Body of pancreas (tissue), 4 donors: ENCODE results near the gene FLYWCH1.

Experiments used
- POLR2A ChIP-seq, 3 donors: fragments of 450-650 bp; IDR thresholded peaks; one replicate each; pipeline ENCODE4 v1.6.1; 2016; ENCODE audit warnings: antibody characterized with exemption in 3 of 3, mild to moderate bottlenecking in 2 of 3
- TF ChIP-seq, protein P1 (sequence below), 7 experiments: fragments of 450-650 bp in 4 of 7; fragments of 200-600 bp in 3 of 7; sonication (generic) in 3 of 7; IDR thresholded peaks; one replicate each; pipeline ENCODE4 v1.5.1; 2016 to 2019; ENCODE audit warnings: antibody characterized with exemption in 7 of 7

DNA sequence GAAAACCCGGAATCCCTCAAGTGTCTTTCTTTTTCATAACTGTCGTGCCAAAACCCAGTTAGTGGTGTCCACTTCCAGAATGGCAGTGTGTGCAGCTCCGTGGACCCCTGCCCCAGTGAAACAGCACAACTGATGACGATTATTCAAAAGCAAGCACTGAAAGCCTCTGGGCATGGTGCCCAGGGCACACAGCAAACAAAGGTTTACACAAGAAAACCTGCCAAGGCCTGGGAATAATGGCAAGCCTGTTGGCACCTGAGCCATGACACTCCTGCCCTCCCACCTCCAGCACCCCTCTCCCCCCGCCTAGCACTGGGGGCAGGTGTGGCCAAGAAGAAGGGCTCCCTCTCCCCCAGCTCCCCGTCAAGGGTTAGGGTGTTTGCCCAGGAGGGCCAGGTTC, 65.7 kb downstream of the FLYWCH1 start:
- TF ChIP-seq, protein P1, sequence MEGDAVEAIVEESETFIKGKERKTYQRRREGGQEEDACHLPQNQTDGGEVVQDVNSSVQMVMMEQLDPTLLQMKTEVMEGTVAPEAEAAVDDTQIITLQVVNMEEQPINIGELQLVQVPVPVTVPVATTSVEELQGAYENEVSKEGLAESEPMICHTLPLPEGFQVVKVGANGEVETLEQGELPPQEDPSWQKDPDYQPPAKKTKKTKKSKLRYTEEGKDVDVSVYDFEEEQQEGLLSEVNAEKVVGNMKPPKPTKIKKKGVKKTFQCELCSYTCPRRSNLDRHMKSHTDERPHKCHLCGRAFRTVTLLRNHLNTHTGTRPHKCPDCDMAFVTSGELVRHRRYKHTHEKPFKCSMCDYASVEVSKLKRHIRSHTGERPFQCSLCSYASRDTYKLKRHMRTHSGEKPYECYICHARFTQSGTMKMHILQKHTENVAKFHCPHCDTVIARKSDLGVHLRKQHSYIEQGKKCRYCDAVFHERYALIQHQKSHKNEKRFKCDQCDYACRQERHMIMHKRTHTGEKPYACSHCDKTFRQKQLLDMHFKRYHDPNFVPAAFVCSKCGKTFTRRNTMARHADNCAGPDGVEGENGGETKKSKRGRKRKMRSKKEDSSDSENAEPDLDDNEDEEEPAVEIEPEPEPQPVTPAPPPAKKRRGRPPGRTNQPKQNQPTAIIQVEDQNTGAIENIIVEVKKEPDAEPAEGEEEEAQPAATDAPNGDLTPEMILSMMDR (IDR thresholded peaks at IDR 0.05) = no peak
- TF ChIP-seq POLR2A (IDR thresholded peaks at IDR 0.05) = no peak
